Testis (tissue), 2 donors: ENCODE measurements around the gene CTPS1.

Source experiments
- CTCF ChIP-seq, 3 experiments: fragments of 450-650 bp in 2 of 3; fragments of 200-600 bp in 1 of 3; sonication (generic) in 1 of 3; IDR thresholded peaks; one replicate each; pipeline ENCODE4 v1.5.1; 2016 to 2019; ENCODE audit warnings: antibody characterized with exemption in 3 of 3, mild to moderate bottlenecking in 2 of 3, moderate library complexity in 1 of 3
- POLR2A ChIP-seq: fragments of 450-650 bp; IDR thresholded peaks from one replicate; pipeline ENCODE4 v1.6.1; 2017; ENCODE audit warnings: antibody characterized with exemption, mild to moderate bottlenecking, moderate library complexity

- peak in 1 of 3 experiments; percentile 5 for TF ChIP-seq CTCF (IDR thresholded peaks at IDR 0.05)
- TF ChIP-seq POLR2A = no peak
These were observed 58.6 kb downstream of the CTPS1 start for GRCh38 chr1:41038110-41038509.
